ENCODE measurements around the gene SPART.

- TF ChIP-seq, protein P1, sequence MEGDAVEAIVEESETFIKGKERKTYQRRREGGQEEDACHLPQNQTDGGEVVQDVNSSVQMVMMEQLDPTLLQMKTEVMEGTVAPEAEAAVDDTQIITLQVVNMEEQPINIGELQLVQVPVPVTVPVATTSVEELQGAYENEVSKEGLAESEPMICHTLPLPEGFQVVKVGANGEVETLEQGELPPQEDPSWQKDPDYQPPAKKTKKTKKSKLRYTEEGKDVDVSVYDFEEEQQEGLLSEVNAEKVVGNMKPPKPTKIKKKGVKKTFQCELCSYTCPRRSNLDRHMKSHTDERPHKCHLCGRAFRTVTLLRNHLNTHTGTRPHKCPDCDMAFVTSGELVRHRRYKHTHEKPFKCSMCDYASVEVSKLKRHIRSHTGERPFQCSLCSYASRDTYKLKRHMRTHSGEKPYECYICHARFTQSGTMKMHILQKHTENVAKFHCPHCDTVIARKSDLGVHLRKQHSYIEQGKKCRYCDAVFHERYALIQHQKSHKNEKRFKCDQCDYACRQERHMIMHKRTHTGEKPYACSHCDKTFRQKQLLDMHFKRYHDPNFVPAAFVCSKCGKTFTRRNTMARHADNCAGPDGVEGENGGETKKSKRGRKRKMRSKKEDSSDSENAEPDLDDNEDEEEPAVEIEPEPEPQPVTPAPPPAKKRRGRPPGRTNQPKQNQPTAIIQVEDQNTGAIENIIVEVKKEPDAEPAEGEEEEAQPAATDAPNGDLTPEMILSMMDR (IDR thresholded peaks at IDR 0.05): no peak
- TF ChIP-seq POLR2A (IDR thresholded peaks at IDR 0.05) (no peak), POLR2AphosphoS5 (IDR thresholded peaks at IDR 0.05) (no peak)
Measured at GRCh38 chr13:36323408-36323807, 22.8 kb downstream of the SPART start.
